A673 (cell line): Measurements from ENCODE around the gene CPSF4. TPM values are rescaled to one million over a fixed set of nuclear protein-coding genes. Genes with fewer than 3 reads are reported as not detected.

ENCODE experiments used
- BruUV-seq: library from RNA; stranded (reverse); fragments of 400-500 nt; replicated peaks from 2 replicates; lab custom pipeline; 2021; lab: Mats Ljungman, UMichigan
- CTCF ChIA-PET: fragments of 300-600 bp; sonication (Branson Sonifier 250); formaldehyde crosslinking; loops from one replicate; lab custom pipeline; 2022; ENCODE audit warnings: antibody characterized with exemption; lab: Charles Lee
- POLR2A ChIA-PET: fragments of 300-600 bp; sonication (Branson Sonifier 250); formaldehyde crosslinking; loops from one replicate; lab custom pipeline; 2022; ENCODE audit warnings: antibody characterized with exemption; ENCODE audit not compliant: low non-redundant PET; lab: Charles Lee
- DNase-seq: peaks from one replicate; pipeline ENCODE4 v3.0.0-alpha.2; 2015; ENCODE audit warnings: low spot score
- H3K27ac ChIP-seq: fragments of 200-600 bp; sonication (generic); 2 replicates; pipeline ENCODE4 v1.5.1; 2016; ENCODE audit warnings: mixed run types, low read depth, mild to moderate bottlenecking, mixed read lengths, antibody characterized with exemption, low read length; ENCODE audit not compliant: poor library complexity, severe bottlenecking
- H3K27me3 ChIP-seq: fragments of 200-600 bp; sonication (generic); replicated peaks from 2 replicates; pipeline ENCODE4 v1.6.1; 2017; ENCODE audit warnings: mixed run types, low read depth, mild to moderate bottlenecking, mixed read lengths, antibody characterized with exemption, low read length; ENCODE audit not compliant: insufficient read depth, poor library complexity
- H3K36me3 ChIP-seq: fragments of 200-600 bp; sonication (generic); 2 replicates; pipeline ENCODE4 v1.6.1; 2016; ENCODE audit warnings: mixed run types, mild to moderate bottlenecking, mixed read lengths, antibody characterized with exemption, low read length; ENCODE audit not compliant: insufficient read depth, poor library complexity, severe bottlenecking
- H3K4me1 ChIP-seq: fragments of 200-600 bp; sonication (generic); 2 replicates; pipeline ENCODE4 v1.6.1; 2017; ENCODE audit warnings: mixed run types, mild to moderate bottlenecking, mixed read lengths, antibody characterized with exemption, low read length; ENCODE audit not compliant: insufficient read depth, poor library complexity, severe bottlenecking
- H3K4me3 ChIP-seq: fragments of 200-600 bp; sonication (generic); 2 replicates; pipeline ENCODE4 v1.5.1; 2016; ENCODE audit warnings: low read depth, mixed run types, mild to moderate bottlenecking, mixed read lengths, low read length; ENCODE audit not compliant: poor library complexity, severe bottlenecking
- H3K9me3 ChIP-seq: fragments of 200-600 bp; sonication (generic); 2 replicates; pipeline ENCODE4 v1.6.1; 2016; ENCODE audit warnings: mixed run types, low read depth, mild to moderate bottlenecking, mixed read lengths, antibody characterized with exemption, low read length; ENCODE audit not compliant: poor library complexity, severe bottlenecking
- CTCF ChIP-seq: fragments of 300-800, 200-600 bp; sonication (generic); conservative IDR thresholded peaks from 2 replicates; pipeline ENCODE4 v1.5.1; 2017; ENCODE audit warnings: low read depth, mild to moderate bottlenecking, antibody characterized with exemption, low read length, moderate library complexity, mixed read lengths
- EZH2 ChIP-seq: fragments of 200-600 bp; sonication (generic); IDR thresholded peaks from 2 replicates; pipeline ENCODE4 v1.6.1; 2017; ENCODE audit warnings: borderline replicate concordance, low read depth, mild to moderate bottlenecking, mixed read lengths, antibody characterized with exemption, low read length; ENCODE audit not compliant: poor library complexity, severe bottlenecking
- intact Hi-C: fragments of 100-400 bp; cut with micrococcal nuclease; formaldehyde crosslinking; loops from one replicate; pipeline ENCODE4 v1.10.0; 2022; ENCODE audit not compliant: unreplicated experiment
- total RNA-seq: library from RNA; stranded (reverse); gene quantifications from 2 replicates; pipeline ENCODE4 v1.2.3, GENCODE V29; 2021

Gene CPSF4
- total RNA-seq, 1 experiment from 2014 or later: 75.3 TPM

- TF ChIP-seq CTCF (no peak), EZH2 (no peak)
- ChIA-PET POLR2A (no interaction called here), CTCF (no interaction called here)
- H3K4me3 ChIP-seq: no peak overlapping the region
- peaks cover 4% of the 10 kb centered on the region for H3K4me1 ChIP-seq
- H3K9me3 ChIP-seq: no peaks in the 10 kb centered on the region
- no TSS peak for BruUV-seq
- DNase-seq: no peak
- intact Hi-C loops: no loop called here
- no peaks in the 10 kb centered on the region for H3K27me3 ChIP-seq
- H3K36me3 ChIP-seq: peaks cover 58% of the 10 kb centered on the region
- H3K27ac ChIP-seq: no peak overlapping the region
These were observed 41.3 kb upstream of the CPSF4 start for GRCh38 chr7:99397297-99397983.

- no TSS peak for BruUV-seq
These were observed 39.8 kb upstream of the CPSF4 start for GRCh38 chr7:99398891-99399445.

GRCh38 chr7:99399597-99399996, 39.1 kb upstream of the CPSF4 start:
- ChIA-PET POLR2A (no interaction called here), CTCF (no interaction called here)
- DNase-seq: no peak
- no peaks in the 10 kb centered on the region for H3K4me1 ChIP-seq
- intact Hi-C loops: no loop called here
- no peak overlapping the region for H3K27ac ChIP-seq
- no peak overlapping the region for H3K4me3 ChIP-seq
- H3K27me3 ChIP-seq: no peaks in the 10 kb centered on the region
- TF ChIP-seq CTCF (no peak), EZH2 (no peak)
- no TSS peak for BruUV-seq
- H3K9me3 ChIP-seq: no peaks in the 10 kb centered on the region
- H3K36me3 ChIP-seq: peaks cover 72% of the 10 kb centered on the region

More at GRCh38 chr7:99398891-99399445, 39.8 kb upstream of the CPSF4 start:
- no peaks in the 10 kb centered on the region for H3K4me1 ChIP-seq
- no peak overlapping the region for H3K27ac ChIP-seq
- no peaks in the 10 kb centered on the region for H3K9me3 ChIP-seq
- ChIA-PET CTCF (no interaction called here), POLR2A (interaction anchor here (0.6 kb wide), 2 partner anchors 12 to 174 kb away, joined by 3 to 8 read pairs; no protein-coding TSS in a partner anchor)
- no peak overlapping the region for H3K4me3 ChIP-seq
- peaks cover 71% of the 10 kb centered on the region for H3K36me3 ChIP-seq
- DNase-seq: no peak
- no peaks in the 10 kb centered on the region for H3K27me3 ChIP-seq
- TF ChIP-seq CTCF (no peak), EZH2 (no peak)
- intact Hi-C loops: no loop called here
